ENCODE results near the gene ALX4.

Gene ALX4

DNA sequence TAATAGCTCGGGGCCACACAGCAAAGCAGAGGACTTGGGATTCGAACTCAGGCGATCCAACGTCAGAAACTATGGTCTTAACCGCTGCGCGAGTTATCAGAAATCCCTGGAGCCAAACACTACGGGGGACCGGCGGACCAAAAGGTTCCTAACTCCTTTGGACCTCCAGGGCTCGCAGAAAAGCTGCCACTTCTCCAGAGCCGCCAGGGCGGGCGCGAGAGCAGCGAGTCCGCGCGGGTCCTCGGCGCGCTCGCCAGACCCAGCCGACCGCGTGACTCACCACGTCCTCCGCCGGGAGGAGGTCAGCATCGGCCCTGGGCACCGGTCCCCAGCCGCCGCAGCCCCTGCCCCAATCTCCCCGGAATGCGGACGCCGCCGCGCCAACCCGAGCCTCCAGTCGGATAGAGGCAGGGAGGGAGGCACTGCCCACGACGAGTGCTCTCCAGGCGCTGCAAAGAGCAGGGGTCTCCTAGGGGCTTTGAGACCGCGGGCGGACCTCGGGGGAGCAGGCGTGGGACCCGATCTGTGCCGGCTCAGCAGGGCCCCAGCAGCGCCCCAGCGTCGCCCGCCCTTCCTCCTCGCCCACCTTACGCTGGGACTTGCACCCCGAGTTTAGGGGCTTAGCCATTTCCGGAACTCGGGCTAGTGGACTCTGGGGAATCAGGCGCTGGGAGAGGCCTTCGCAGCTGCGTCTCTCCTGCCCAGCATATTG lies 6.2 kb upstream of the ALX4 start:
- no peak for DNase-seq (ENCODE audit: low spot score)

DNA sequence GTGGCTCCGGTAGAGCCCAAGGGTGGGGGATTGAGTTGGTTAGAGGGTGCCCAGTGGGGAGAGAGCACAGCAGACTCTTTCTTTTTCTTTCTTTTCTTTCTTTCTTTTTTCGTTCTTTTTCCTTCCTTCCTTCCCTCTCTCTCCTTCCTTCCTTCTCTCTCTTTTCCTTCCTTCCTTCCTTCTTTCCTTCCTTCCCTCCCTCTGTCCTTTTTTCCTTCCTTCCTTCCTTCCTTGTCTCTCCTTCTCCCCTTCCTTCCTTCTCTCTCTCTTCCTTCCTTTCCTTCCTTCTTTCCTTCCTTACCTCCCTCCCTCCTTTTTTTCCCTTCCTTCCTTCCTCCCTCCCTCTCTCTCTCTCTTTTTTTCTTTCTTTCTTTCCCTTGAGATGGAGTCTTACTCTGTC lies 4.8 kb upstream of the ALX4 start:
- DNase-seq (ENCODE audit: low spot score), result no peak

DNA sequence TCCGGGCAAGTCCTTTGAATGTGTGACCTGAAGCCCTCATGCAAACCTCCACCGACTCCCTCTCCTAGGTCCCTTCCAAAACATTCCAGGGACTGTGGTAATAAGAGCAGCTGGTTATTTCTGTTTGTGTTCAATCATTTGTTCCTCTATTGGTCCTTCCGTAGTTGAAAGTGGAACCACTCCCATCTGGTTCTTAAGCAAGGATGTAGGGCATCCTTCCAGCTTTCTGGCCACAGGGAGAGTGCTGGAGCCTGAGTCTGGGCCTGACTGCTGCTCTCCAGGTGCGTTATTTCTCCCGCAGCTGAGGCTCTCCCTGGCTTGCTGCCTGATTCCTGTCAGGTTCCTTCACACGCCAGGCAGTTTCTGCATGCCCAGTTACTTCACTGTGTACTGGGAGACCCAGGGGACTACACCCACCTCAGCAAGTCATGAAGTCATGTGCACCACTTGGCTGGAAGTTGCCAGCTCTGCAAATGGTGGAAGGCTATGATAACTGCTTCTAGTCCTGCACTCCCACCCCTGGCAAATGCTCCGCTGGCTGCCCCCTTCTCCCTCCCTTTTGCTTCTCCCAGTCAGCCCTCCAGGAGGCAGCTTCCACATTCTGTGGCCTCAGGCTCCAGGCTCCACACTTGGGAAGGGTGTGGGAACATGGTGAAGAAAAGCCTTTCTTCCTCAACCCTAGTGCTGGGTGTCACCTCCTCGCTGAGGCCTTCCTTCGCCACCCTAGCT lies 4.0 kb upstream of the ALX4 start:
- no peak for DNase-seq (ENCODE audit: low spot score)

DNA sequence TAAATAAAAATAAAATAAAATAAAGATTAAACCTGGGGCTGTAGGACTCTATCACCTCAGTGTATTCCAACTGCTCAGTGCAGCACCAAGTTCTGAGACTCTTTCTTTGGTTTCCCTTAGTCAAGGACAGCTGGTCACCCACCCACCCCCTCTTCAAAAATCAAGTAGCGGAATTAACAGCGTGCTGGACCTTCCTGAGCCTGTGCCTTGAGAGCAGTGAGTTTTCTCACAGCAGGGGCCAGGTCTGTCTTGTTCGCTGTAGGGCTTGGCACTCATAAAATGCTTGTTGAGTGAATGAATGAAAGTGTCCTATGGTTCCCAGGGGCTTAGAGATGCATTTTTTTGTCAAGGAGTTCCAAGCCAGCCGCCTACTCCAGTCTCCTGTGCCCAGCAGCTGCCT lies 2.9 kb upstream of the ALX4 start:
- no peak for DNase-seq (ENCODE audit: low spot score)

DNA sequence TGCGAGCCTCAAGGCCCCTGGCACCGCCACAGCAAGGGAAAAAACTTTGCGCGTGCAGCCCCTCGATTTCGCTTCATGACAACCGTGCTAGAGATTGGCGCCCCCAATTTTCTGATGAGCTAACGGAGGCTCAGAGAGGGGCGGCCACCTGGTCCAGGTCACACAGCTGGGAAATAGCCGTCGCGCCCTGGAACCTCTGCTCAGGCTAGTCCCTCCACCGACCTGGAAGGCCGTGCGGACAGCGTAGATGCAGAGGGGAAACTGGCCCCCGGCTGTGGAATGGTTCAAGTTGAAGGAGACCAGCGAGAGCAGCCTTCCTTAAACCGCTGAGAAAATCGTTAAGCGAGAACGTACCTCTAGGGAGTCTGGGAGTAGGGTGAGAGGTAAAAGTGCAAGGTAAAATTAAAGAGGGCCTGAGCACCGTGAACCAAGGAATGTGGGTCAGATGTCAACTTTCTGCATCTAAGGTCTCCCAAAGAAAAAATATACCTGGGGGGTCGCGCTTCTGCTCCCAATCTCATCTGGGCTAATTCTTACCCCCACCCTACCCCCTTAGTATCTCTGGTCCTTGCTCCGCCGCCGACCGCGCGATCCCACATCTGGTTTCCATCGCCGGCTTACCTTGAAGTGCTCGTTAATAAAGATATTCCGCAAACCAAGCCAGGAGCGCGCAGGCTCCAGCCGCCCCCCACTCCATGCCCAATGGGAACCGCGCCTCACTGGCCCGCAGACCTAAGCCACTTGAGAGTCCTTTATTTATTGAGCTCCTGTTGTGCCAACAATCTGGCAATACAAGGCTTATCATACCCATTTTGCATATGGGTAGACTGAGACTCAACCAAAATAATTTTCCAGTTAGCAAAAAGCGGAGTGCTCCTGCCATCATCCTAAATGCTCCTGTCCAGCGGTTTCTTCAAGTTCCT lies 1.7 kb upstream of the ALX4 start:
- DNase-seq (ENCODE audit: low spot score), result no peak

DNA sequence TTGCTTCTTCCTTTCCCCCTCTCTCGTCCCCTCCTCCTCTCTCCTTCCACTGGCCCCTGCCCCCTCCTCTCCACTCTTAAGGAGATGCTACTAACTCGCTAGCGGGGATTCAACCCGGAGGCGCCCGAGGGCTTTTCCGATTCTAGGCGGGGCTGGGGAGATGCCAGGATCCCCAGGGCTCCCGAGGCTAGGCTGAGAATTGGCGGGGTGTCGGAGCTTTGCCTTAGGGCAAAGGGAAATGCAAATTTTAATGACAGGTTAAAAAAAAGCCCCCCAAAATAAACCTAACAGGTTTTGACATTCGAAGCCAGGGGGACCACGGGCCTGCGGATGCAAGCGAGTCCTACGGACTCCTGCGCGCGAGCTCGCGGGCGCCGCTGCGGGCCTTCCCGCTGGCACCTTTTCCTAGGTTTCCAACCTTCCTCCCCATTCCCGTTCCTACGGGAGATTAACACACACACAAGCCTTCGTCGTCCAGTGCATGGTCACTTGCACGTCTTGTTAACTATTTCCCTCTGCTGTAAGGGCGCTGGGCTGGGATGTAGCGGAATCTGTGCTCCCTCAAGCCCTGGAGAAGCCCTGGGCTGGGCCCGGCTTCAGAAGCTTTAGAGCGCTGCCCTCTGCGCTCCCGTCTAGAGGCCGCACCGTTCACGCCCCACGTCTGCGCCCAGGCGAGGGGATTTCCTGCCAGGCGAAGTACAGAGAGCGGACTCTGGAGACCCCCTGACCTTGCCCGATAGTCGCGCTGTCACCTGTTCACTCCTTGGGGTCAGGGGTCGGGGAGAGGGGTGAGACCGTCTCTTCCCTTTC lies 729 bp upstream of the ALX4 start:
- DNase-seq (ENCODE audit: low spot score), result no peak

DNA sequence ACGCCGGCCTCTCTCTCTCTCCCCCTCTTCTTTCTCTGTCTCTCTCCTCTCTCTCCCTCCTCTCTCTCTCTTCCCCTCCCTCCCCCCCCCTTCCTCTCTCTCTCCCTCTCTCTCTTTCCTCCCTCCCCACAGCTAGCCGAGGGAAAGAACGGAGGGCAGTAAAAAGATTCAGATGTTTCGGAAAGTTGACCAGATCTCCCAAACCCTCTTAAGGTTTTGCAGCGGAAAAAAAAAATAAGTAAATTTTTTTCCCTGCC lies 195 bp upstream of the ALX4 start:
- no peak for DNase-seq (ENCODE audit: low spot score)

DNA sequence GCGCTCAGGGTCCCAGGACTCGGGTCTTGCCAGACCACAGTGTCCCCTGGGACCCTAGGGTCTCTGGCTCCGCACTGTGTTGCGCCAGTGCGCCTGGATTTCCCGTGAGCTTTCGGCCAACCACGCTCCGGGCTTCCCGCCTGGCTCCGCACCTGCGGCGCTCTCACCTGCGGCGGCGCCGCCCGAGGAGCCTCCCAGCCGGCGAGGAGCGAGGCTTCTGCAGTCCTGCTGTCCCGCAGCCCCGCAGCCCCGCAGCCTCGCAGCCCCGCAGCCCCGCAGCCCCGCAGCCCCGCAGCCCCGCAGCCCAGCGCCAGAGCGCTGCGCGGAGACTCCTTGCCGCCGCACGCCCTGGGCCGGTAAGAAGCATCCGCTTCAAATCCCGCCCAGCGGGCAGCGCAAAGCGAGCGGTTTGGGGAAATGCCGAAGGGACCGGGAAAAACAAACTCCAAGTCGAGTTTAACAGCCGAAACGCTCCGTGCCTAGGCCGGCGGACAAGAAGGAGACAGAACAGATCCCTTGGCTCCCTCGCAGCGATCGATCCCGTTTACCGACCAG lies 939 bp downstream of the ALX4 start:
- DNase-seq (ENCODE audit: low spot score), result no peak

DNA sequence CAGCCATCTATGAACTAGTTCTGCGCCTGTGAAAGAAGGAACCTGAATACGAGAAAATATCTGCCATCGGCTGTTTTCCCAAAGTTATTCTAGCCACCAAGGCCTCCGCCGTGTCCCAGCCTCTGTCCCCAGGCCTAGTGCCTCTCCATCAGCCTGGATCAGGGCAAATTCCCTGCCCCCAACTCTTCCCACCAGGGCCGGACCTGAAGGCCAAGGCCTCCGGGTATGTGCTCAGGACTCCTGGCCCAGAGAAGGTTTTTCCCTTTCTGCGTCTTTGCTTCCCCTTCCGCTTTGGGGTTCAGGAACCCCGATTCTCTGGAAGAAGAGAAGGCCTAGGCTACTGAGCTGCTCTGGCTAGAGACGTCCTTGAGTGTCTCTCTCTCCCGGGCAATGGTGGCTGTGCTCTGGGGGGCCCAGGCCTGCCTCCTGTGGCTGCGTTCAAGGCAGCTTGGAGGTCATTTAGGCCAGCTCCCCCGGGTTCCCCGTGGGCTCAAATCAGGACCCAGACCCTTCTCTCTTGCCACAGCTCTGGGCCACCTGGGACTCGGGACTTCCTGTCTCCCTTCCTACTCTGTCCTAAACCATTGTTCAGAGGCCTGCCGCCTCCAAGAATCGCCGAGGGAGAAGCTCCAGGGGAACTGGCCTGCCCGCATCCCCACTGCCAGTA lies 1.6 kb downstream of the ALX4 start:
- no peak for DNase-seq (ENCODE audit: low spot score)

DNA sequence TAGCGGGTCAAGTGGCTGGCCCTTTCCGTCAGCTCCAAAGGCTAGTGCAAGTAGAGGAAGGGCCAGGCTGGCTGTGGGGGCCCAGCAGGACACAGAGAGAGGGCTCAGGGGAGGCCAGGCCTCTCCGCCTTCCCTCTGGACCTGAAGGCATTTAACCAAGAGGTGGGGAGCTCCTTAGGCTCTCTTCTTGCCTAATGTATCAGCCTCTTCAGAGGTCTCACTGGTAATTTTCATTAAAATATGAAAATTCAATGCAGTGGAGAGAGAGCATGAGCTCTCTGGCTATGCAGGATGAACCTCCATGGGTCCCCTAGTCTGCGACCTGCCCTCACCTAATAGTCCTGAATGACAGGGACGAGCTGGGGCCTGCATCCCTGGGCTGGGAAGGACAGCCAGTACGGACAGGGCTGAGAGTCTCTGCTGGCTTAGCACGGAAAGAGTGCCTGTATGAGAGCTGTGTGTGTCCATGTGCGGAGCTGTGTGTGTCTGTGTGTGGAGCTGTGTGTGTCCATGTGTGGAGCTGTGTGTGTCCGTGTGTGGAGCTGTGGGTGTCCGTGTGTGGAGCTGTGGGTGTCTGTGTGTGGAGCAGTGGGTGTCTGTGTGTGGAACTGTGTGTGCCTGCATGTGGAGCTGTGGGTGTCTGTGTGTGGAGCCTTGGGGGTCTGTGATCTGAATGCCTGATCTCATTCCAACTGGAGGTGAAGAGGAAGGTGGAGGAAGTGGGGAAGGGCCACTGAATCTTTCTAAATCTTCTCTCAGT lies 2.4 kb downstream of the ALX4 start:
- no peak for DNase-seq (ENCODE audit: low spot score)

DNA sequence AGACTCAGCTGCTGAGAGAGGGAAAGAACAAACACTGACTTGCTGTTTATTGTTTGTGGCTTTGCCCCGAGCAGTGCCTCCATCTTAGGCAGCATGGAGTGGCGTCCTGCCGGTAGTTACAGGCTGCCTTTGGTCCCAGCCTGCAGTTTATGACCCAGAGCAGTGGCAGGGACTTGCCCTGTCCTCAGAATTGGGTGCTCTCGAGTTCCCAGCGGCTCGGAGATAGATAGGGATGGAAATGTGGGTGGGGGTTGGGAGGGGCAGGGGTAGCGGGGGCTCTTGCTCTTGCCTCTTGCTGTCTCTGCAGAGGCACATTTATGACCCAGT lies 3.1 kb downstream of the ALX4 start:
- no peak for DNase-seq (ENCODE audit: low spot score)

DNA sequence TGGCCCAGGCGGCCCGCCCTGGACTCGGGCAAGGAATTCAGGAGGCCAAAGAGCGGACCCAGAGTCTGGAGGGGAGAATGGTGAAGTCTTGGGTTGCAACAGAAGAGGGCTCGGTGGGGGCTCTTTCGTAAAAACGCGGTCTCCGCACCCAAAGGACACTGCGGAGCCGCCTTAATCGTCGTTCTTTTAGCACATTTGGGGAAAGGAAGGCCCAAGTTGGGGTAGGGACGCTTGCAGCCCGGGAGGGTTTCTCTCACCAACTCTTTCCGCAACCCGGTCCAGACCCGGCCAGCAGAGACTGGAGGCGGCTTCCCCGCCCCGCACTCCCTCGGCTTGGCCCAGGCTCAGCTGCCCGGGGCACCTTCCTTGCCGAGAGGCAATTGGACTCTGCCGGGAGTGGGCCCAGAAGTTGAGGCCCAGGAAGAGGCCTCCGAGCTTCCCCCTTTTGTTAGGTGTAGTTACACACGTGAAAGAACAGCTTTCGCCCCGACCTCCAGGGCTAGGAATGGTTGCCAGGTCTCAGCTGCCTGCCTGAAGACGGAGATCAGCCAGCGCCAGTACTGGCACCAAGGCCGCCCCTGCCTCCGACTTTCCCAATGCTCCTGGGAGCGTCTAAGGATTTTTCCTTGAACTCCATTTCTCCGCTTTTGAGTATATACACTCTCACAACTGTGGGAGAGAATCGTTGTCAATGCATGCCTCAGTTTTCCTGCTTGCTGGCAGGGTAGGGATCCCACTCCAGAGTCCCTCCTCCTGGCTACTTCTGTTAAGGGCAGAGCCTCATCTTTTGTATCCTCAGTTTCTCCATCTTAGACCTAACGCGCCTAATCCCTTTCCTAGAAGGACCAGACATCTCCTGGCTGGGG lies 3.7 kb downstream of the ALX4 start:
- DNase-seq (ENCODE audit: low spot score), result no peak

DNA sequence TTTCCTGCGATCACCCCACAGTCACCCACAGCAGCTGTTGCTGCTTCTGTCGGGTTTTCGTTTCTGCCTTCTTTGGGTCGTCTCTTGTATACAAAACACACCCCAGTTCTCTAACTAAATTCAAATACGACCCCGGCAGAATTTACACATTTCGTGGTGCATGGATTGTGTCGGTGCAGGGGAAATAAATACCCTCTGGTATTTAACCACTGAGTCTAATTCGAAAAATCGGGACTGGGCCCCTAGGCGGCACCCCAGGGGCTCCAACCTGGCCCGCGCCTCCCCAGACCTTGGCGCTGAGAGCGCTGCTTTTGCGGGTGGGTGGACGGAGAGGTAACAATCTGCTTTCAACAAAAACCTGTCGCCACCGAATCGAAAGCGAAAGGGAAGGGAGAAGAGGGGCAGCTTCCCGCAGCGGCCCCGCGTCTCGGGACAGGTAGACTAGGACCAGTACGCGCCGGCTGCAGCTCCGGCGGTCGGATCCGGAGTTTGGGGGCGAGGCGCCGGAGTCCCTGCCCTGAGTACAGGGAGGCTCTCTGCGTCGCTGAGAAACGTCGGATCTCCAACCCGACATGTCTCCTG lies 4.4 kb downstream of the ALX4 start:
- DNase-seq (ENCODE audit: low spot score), result no peak

DNA sequence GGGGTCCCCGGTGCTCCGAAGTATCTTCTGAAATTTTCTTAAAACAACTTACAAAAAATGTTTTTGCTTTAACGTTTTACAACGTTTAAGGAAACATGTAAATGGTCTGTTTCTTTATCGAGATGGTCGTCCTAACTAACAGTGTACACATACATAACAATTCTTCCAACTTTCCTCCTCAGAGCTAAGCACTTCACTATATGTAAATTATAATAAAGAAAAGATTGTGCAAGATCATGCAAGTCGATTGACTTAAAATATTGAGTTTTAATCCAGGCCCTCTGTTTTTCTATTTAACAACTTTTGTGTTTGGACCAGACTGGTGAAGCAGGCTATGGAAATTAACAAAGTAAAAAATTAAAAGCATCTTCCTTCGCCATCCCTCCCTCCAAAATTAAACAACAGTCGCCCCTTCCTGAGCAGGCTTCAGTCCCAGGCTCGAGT lies 4.9 kb downstream of the ALX4 start:
- DNase-seq (ENCODE audit: low spot score), result no peak

DNA sequence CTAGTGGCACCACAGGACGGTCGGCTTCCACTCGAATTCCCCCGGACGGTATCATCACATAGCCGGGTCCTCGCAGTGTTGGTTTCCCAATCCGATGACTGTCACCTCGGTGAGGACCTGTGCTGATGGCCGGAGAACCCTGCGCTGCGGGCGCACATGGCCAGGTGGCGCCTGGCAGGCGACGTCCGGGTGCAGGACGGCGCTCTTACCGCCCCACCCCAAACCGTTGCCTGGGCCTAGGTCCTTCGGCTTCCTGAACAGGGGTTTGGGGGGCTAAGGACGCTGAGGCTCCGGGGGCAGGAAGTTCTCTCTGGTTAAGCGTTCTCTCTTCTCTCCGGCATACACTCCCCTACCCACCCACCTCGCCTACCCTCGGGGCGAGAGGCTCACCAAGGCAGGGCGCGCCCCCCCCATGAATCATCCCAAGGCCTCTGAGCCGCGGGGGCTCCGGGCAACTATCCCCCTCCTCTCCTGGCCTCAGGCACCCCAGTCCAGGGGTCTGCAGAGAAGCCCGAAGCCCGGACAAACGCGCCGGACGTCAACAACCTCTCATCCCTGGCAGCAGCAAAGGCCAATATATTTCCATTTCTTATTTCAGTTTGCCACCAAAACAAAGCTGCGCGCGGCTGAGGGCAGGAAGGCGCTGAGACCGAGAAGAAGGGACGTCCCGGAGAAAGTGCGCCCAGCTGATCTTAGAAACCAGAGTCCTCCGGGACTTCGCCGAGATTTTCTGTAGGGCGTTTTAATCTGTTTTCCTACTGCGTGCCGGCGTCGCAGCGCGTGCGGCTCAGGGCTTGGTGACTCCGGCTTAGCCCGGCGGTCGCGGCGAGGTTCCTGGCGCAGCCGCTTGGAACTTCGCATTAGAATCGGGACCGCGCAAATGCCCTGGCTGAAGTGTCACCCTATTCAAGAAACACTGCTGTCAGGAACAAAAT lies 5.6 kb downstream of the ALX4 start:
- no peak for DNase-seq (ENCODE audit: low spot score)

DNA sequence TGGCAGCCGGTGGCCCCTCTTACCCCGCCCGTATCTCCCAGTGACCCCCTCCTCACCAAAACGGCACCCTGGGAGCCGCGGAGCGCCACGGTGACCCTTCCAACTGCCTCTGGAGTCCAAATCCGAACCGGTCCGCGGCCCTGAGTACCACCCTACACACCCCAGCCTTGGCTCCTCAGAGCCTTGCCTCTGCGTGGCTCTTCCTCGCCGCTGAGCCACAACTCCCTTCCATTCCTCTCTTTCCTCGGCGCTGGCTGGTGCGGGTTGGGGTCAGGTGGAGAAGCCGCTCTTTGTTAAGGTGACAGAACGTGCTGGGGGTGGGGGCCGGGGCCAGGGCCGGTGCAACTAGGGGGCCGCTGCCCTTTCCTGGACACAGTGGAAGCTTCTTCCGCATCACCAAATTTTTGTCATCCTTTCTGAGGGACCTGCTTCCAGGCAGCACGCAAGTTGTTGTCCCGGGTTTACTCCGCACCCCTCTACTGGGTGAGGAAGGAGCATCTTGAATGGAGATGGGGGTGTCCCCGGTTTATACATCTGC lies 6.5 kb downstream of the ALX4 start:
- no peak for DNase-seq (ENCODE audit: low spot score)

DNA sequence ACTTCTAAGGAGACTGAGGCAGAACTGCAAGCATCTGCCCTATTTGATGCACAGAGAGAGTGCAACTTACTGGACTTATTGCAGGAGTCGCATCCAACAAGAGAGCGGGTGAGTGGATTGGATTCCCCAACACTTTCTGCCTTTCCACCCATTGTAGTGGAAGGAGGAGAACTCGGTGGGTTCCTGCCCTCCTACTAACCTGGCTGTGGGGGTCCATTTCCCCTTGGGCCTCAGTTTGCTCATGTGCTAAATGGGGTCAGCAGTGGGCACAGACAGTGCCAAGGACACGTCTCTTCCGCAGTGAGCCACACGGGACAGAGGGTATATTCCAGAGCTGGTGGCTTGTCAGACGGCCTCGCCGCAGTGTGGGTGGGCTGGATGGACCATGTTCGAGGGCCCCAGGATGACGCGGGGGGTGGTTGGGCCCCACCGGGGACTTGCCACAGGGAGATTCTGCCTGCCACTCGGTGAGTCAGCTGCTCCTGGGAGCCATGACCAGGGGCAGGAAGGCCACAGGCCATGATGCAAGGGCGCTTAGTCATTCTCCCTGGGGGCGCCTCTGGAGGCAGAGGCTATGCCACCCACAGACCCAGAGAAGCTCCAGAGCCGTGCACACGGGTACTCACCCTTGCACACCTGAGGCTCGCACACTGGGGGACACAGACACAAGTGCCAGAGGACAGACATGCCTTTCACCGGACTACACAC lies 8.2 kb downstream of the ALX4 start:
- no peak for DNase-seq (ENCODE audit: low spot score)
